Dedifferentiated amniotic fluid mesenchymal stem cell (primary cell): Measurements from ENCODE around the gene MMP23B.
"Not testable (repeated sequence)": the region's sequence is repeated elsewhere in the genome, so short reads cannot be mapped to it uniquely, and the experiment has no call there.

Source experiments
- DNase-seq: peaks from one replicate; pipeline ENCODE4 v3.0.0-alpha.2; 2016; ENCODE audit errors: extremely low spot score

MMP23B gene

DNA sequence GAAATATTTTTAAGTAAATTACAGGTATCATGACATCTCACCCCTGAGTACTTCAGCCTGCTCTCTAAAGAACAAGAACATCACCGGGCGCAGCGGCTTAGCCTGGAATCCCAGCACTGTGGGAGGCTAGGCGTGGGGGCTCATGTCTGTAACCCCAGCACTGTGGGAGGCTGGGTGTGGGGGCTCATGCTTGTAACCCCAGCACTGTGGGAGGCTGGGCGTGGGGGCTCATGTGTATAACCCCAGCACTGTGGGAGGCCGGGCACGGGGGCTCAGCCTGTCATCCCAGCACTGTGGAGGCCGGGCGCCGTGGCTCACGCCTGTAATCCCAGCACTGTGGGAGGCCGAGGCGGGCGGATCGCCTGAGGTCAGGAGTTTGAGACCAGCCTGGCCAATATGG, 34.6 kb downstream of the MMP23B start:
- DNase-seq: no peak

DNA sequence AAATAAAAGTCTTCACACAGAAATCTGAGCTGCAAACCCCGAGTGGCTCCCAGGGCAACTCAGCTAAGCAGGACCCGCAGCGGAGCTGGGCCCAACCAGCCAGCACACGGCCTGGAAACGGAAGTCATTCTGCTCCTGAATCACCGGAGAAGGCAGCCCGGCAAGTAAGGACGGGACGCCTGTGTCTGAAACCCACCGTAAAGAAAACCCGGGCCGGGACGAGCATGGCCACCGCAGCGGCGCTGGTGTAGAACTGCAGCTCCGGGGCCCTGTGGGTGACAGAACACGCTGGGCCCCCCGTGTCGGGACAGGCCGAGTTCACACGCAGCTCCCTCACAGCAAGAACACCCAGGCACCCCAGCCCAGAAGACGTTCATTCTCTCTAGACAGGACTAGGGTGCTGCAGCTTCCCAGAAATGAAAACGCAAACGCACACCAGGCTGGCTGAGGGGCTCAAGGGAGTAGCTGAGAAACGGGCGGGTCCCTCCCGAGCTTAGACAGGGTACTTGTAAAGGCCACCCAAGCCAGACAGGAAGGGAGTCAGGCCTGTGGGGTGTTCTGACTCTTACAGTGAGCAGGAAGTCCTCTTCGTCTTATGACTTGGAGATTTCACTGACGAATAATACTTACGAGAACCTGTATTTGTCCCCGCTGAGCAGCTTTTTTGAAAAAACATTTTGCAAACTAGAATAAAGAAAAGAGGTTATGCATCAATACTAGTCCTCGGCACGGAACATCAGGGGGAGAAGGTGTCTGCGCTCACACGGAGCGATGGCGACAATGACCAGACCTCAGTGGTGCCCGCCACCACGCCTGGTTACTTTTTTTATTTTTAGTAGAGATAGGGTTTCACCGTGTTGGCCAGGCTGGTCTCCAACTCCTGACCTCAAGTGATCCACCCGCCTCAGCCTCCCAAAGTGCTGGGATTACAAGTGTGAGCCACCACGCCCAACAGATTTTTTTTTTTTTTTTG, 37.8 kb downstream of the MMP23B start:
- DNase-seq: no peak

DNA sequence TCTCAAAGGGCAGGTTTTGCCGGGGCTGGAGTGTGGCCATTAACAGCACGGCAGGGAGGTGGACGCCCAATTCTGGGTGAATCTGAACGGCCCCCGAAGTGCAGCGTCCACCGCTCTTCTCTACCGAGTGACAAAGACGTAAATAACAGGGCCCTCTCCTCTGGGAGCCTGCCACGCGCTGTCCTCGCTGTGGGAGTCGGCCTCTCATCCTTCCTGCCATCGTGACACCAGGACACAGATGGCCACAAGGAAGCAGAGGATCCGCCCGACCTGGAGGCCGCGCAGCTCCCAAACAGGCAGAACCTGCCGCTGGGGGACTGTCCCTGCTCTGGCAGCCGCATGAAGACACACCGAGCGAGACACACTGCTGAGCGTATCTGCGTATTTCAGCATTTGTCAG, 38.9 kb downstream of the MMP23B start:
- no peak for DNase-seq

DNA sequence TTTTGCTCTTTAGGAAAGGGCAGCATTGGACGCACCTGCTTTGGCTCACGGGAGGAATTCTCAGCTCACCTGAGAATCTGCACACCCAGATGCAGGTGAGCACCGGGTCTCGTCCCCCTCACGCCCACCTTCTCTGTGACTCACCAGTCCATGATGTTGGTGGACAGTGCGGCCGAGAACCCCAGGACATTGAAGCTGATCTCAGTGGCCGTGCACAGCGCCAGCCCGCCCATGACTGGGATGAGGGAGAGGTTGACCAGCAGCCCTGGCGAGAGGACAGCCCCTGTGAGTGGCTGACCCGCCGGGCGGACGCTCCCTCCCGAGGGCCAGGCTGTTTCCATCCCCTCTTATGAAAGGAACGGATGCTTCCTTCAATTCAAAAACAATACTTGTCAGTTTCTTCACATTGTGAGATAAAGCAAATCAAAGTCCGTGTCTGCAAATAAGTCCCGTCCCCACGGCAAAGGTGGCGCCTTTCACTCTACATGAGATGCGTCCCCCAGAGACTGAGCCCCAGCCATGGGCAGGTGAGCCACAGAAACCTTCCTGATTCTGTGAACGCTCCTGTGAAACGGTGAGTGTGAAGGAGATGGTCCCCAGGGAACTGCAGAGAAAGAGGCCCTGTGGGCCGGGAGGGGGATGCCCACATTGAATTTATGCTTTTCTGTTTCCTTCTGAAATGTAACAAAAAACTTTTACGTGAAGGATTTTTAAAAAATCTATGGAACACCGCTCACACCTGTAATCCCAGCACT, 39.6 kb downstream of the MMP23B start:
- no peak for DNase-seq

DNA sequence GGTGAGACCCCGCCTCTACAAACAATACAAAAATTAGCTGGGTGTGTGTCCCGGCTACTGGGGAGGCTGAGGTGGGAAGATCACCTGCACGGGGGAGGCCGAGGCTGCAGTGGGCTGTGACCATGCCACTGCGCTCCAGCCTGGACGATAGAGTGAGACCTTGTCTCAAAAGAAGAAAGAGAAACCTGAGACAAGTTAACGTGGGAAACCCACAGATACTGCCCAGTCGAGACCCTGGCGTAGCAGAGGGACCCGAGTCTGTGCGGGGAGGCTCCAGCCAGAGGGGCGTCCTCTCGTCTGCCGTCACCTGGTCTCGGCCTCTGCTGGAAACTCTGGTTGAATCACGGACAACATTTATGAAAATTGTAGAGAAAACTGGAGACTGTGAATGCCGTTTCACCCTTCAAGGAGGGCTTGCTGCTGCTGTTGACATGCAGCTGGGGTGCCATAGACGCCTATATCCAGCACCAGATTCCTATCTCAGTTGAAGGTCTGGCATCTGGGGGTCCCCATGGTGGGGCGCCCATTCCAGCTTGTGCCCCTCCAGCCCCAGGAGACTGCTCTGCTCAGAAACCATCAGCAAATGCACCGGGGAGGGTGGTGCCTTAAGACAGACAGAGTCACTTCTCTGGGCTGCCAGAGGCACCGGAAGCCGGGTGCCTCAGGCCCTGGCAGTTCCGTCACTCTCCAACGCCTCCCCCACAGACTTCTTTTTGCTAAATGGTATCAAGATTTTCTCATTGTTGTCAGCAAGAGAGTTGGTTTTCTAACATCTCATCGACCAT, 40.4 kb downstream of the MMP23B start:
- no peak for DNase-seq

DNA sequence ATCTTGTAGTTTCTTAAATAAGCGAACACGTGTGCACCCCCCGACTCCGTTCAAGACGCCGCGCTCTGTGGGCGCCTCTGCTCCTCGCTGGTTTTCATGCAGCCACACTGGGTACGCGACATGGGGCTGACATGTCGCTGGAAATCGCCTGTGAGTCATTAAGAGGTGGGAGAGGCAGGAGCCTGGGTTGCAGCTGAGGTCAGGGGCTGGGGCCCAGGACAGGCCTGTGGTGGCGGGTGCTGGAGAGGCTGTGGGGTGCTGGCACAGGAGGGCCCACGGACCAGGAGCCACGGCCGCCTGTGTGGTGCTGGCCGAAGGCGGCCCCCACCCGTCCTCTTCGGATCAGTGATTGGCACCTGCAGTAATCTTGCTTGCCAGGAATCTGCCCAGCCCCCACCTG, 42.8 kb downstream of the MMP23B start:
- DNase-seq: not testable (repeated sequence)

DNA sequence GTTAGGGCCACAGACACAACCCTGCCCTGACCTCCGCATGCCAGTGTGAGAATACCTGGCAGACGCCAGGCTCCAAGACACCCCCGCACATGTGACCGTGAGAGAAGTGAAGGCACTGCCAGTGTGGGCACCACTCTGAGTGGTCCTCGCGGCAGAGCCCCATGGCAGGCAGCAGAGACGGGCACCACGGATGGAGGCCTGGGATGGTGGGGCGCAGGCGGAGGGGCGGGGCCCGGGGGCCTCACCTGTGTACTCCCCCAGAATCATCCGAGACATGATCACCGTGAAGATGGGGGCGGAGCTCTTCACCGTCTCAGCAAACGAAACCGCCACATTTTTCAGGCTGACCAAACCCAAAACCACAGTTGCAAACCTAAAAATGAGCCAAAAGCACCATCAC, 43.2 kb downstream of the MMP23B start:
- not testable (repeated sequence) for DNase-seq

DNA sequence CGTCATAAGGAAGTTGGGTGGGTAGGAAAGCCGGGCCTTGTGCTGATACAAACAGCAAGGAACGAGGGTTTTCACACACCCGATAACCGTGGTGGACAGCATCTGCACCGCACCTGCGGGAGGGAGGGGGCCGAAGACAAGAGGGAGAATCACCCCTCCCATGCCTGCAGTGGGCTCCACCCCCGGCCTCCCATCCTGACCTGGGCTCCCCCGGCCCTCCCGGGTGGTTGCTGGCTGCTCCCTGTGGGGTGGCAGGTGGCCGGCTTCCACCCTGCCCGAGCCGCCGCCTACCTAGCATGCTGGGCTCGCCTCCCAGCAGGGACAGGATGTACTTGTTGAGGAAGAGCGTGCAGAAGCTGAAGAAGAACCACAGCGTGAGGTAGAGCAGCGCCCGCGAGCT, 44.1 kb downstream of the MMP23B start:
- DNase-seq: not testable (repeated sequence)

DNA sequence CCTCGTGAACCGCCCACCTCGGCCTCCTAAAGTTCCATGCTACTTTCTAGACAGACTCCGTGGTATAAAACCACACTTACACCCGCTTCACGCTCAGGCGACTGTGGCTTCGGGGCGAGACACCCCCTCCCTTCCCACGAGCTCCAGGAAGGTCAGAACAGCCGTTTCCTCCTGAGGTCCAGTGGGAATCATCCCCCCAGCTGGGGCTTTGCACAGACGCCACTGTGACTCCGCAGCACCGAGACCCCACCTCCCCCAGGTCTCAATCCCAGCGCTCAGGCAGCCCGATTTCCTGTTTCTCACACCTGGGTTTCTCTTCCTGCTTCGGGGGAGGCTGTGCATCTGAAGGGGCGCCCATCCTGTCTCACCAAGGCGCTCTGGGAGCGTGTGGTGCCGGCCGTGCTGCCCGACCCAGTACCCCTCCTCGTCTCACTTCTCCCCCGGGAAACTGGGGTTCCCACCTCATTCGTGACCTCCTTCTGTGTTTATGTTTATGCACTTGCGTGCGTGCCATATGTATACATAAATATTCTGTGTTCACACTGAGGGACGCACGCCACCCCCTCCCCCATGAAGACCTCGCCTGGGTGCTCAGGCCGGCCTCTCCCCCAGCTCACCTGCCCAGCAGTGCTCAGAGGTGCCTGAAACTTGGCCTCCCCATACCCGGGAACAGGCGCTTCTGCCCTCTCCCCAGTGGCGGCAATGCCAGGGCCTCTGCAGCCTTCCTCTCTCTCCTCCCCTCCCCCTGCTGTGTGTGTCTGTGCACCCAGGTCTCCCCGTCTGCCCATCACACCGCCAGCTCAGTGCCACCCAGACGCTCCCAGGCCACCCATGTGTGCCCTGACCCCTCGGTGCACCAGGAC, 46.0 kb downstream of the MMP23B start:
- no peak for DNase-seq

DNA sequence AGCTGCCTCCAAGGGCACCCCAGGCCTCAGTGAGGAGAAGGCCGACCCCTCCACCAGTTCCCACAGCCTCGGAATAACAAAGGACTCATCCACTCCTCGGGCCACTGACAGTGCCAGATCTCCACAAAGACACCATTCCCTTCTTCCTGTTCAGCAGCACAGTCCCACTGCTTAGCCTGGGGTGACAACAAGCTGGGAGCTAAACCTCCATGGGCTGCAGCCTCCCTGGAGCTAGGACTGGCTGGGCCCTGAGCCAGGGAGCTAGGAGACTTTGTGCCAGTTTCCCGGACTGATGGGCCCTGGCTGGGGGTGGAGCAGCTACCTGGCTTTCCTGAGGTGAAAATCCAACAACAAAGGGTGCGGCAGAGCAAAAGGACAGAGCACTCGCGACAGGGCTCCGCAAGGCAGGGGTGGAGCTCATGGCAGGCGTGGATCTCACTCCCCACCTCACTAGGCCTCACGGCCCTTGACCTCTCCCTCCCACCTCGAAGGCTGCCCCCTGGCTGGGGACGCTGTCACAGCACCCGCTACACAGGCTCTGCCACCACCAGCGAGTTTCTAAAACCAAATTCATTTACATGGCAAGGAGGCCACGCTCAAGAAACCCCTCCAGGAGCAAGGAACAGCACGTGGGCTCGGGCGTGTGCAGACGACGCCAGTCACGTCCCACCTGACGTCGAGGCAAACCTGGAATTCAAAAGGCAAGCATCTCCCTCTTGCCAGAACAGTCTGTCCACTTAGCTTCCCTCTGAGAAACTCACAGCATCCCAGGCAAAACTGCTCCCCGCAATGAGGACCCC, 46.8 kb downstream of the MMP23B start:
- DNase-seq: no peak

DNA sequence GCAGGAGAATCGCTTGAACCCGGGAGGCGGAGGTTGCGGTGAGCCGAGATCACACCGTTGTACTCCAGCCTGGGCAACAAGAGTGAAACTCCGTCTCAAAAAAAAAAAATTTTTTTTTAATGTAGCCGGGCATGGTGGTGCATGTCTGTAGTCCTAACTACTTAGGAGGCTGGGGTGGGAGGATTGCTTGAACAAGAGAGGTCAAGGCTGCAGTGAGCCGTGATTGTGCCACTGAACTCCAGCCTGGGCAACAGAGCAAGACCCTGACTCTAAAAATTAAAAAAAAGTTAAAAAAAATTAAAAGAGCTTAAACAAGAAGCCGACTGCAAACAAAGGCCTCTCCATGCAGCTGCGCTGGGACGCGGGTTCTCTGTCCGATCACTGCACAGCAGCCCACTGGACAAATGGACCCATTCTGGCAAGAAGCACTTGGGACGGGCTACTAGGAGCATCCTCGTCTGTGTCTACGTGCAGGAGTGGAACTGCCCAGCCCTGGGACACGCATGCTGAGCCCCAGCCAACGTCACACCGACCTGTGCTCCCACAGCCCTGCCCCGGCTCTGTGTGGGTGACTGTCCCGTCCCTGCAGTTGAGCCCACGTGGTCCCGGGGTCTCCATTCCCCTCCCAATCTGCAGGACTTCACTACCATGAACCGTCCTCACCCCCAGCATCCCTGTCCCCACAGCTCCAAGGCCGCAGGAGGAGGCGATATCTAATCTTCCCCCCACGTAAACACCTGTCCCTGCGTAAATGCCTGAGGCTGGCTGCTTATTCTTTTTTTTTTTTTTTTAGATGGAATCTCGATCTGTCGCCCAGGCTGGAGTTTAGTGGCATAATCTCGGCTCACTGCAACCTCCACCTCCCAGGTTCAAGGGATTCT, 48.3 kb downstream of the MMP23B start:
- no peak for DNase-seq

DNA sequence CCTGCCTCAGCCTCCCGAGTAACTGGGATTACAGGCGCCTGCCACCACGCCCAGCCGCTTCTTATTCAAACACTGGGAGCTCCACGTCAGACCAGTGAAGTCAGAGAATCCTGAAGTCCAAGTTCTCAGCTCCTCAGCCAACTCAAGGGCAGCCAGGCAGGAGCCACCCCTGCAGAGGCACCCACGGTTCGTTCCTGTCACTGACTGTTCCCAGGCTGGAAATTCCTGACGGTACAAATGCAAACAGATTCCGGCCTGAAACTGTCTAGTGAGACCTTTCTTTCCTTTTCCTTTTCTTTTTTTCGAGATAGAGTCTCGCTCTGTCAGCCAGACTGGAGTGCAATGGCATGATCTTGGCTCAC, 48.9 kb downstream of the MMP23B start:
- DNase-seq: no peak

DNA sequence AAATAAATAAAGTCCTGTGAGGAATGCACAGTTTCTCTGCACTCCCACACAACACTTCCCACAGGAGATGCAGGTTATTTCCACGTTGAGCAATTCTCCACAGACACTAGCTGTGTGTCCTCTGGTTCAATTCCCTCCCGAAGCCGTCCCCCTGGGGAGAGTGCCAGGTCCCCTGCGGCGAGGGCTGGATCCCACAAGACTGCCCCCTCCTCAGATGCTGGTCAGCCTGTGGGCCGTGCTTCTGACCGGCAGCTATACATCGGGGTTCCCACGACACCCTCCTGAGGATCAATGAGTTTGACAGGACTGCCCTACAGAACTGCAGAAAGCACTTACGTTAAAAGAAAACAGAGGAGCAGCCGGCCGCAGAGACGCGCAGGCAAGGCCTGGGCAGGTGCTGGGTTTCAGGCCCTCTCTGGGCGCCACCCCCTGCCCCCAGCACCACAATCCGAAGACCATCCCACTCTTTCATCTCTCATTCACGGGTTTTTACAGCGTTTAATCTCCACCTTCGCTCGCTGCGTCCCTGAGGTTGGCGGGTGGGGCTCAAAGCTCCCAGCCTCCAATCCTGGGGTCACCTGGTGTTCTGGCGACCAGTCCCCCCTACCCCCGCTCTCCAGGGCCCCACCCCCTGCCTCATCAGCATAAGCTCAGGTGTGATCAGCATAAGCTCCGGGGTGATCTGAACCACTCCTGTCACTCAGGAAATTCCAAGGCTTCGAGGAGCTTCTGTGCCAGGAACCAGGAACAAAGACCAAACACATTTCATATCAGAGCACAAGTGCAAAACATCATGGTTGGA, 51.3 kb downstream of the MMP23B start:
- no peak for DNase-seq
